ENCODE results near the gene CDKL1.

DNA sequence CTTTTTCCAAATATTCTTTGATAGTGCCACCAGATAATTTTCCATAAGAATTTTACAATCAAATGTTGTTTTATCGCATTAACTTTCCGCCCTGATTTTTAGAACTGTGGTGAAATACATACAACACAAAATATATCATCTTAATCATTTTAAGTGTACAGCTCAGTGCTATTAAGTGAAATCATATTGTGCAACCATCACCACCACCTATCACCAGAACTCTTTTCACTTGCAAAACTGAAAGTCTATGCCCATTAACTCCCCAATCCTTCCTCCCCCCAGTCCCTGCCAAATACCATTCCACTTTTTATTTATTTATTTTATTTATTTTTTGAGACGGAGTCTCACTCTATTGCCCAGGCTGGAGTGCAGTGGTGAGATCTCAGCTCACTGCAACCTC is 36.6 kb downstream of the CDKL1 start:
- no peak for TF ChIP-seq EZH2 (IDR thresholded peaks at IDR 0.05; ENCODE audit: borderline replicate concordance, low read depth, low read length, poor library complexity, severe bottlenecking)
- TF ChIP-seq, protein P1, sequence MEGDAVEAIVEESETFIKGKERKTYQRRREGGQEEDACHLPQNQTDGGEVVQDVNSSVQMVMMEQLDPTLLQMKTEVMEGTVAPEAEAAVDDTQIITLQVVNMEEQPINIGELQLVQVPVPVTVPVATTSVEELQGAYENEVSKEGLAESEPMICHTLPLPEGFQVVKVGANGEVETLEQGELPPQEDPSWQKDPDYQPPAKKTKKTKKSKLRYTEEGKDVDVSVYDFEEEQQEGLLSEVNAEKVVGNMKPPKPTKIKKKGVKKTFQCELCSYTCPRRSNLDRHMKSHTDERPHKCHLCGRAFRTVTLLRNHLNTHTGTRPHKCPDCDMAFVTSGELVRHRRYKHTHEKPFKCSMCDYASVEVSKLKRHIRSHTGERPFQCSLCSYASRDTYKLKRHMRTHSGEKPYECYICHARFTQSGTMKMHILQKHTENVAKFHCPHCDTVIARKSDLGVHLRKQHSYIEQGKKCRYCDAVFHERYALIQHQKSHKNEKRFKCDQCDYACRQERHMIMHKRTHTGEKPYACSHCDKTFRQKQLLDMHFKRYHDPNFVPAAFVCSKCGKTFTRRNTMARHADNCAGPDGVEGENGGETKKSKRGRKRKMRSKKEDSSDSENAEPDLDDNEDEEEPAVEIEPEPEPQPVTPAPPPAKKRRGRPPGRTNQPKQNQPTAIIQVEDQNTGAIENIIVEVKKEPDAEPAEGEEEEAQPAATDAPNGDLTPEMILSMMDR (conservative IDR thresholded peaks at IDR 0.05; ENCODE audit: low read depth, low read length): no peak
